Stimulated activated naive CD4-positive, alpha-beta T cell (primary cell): ENCODE data around the gene PON1.

Experiments
- DNase-seq, 6 experiments: peaks; one replicate each; lab custom pipeline; 2025; lab: John Stamatoyannopoulos, UW

The PON1 gene

DNA sequence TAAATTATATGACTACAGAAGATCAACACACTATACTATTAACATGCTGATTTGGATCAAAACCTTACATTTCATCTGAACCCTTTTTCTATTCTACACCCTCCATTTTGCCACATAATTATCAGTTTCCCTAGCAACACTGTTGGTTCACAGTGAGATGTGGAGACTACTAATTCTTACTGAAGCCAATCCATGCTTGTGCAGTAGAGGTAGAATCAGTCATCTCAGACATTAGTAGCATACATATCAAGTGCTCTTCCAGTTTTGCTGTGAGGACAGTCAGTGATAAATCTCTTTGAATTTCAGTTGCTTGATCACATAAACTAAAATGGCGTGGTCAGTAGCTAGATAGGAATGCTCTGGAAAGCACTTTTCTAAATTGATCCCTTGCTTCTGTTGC lies 70.3 kb downstream of the PON1 start:
- no peak for DNase-seq

DNA sequence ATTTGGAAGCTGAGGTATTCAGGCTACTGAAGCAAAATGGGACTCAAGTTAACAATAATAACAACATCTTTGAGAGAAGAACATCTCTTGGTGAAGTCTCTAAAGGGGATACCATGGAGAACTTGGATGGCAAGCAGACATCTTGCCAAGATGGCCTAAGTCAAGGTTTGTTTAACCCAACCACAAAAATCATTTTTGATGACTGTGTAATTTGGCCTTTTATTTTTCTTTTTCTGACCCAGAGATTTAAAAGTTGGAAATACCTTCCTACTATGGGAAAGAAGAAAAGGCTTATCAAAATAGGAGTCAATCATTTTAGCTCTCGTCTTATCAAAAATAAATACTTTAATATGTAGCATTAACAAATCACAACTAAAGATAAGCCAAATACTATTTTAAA lies 72.4 kb downstream of the PON1 start:
- no peak for DNase-seq

DNA sequence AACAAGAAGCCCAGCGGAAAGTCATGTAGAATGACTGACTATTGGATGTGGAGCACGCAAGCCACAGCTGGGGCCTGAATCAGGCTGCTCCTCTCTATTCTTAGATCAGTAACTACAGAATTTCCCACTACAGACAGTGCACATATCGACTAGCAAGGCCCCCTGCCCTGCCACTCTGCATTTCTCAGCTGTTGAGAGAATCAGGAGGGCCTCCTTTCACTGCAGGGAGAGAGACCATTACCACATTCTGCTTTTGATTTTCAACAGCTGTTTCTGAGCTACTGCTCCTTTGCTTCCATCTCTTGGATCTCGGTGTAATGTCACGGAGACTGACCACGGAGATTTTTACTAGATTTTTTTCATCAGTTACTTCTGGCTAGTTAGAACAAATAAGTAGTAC lies 73.8 kb downstream of the PON1 start:
- DNase-seq = no peak
